Measurements from ENCODE around the gene DOCK7. TPM values are rescaled to one million over a fixed set of nuclear protein-coding genes. Genes with fewer than 3 reads are reported as not detected.

Gene DOCK7
- total and polyA plus RNA-seq, 2 of the 8 experiments (the other 6 are each of a cell fraction or from before 2014, with no cell fraction given): 10.2 to 33.7 TPM

GRCh38 chr1:62448221-62448933 is 239.8 kb downstream of the DOCK7 start (continued):
- TF ChIP-seq SRF (IDR thresholded peaks at IDR 0.05; ENCODE audit: low read depth, low read length) (no peak), CTBP2 (IDR thresholded peaks at IDR 0.05; ENCODE audit: borderline replicate concordance, insufficient read depth, insufficient read length, low read length) (no peak)

Measured in H1 (cell line).